OCI-LY7 (cell line): ENCODE data around the gene ATP9B.

ENCODE experiments used
- CTCF ChIP-seq: fragments of 200-600 bp; sonication (generic); conservative IDR thresholded peaks from 2 replicates; pipeline ENCODE4 v1.5.1; 2014; ENCODE audit warnings: mild to moderate bottlenecking, antibody characterized with exemption, low read length, moderate library complexity, mixed read lengths
- EZH2phosphoT487 ChIP-seq: fragments of 200-600 bp; sonication (generic); IDR thresholded peaks from 2 replicates; pipeline ENCODE4 v1.6.1; 2018; ENCODE audit warnings: low read depth, borderline replicate concordance, mild to moderate bottlenecking, mixed run types, antibody characterized with exemption, low read length, moderate library complexity, mixed read lengths

DNA sequence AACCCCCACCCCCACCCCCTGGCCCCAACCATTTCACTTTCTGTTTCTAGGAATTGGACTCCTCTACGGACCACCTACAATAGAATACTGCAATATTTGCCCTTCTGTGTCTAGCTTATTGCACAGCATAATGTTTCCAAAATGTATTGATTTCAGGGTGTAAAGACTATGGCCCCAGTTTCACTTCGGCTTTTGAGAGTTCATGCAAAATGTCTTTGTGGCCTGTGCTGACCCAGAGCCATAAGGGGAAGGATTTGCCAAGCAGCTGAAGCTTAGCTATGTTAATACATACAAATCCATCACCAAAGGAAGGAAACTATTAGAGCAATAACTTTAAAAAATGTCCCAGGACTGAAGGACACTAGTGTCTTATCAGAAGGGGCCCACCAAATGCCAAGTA, 11.2 kb upstream of the ATP9B start:
- TF ChIP-seq CTCF (no peak), EZH2phosphoT487 (no peak)
